ENCODE results near the gene ERI2.

- TF ChIP-seq CEBPB (IDR thresholded peaks at IDR 0.05) (no peak), RAD21 (IDR thresholded peaks at IDR 0.05; ENCODE audit: low read depth) (no peak), FOXM1 (IDR thresholded peaks at IDR 0.05; ENCODE audit: borderline replicate concordance, low read depth) (no peak), YY1 (IDR thresholded peaks at IDR 0.05; ENCODE audit: low read depth) (no peak), EP300 (IDR thresholded peaks at IDR 0.05; ENCODE audit: borderline replicate concordance) (no peak), ZBTB7A (IDR thresholded peaks at IDR 0.05; ENCODE audit: low read depth) (no peak), NFIC (IDR thresholded peaks at IDR 0.05) (no peak)
- TF ChIP-seq, protein P1, sequence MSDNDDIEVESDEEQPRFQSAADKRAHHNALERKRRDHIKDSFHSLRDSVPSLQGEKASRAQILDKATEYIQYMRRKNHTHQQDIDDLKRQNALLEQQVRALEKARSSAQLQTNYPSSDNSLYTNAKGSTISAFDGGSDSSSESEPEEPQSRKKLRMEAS (IDR thresholded peaks at IDR 0.05), result no peak
- TF ChIP-seq, protein P2, sequence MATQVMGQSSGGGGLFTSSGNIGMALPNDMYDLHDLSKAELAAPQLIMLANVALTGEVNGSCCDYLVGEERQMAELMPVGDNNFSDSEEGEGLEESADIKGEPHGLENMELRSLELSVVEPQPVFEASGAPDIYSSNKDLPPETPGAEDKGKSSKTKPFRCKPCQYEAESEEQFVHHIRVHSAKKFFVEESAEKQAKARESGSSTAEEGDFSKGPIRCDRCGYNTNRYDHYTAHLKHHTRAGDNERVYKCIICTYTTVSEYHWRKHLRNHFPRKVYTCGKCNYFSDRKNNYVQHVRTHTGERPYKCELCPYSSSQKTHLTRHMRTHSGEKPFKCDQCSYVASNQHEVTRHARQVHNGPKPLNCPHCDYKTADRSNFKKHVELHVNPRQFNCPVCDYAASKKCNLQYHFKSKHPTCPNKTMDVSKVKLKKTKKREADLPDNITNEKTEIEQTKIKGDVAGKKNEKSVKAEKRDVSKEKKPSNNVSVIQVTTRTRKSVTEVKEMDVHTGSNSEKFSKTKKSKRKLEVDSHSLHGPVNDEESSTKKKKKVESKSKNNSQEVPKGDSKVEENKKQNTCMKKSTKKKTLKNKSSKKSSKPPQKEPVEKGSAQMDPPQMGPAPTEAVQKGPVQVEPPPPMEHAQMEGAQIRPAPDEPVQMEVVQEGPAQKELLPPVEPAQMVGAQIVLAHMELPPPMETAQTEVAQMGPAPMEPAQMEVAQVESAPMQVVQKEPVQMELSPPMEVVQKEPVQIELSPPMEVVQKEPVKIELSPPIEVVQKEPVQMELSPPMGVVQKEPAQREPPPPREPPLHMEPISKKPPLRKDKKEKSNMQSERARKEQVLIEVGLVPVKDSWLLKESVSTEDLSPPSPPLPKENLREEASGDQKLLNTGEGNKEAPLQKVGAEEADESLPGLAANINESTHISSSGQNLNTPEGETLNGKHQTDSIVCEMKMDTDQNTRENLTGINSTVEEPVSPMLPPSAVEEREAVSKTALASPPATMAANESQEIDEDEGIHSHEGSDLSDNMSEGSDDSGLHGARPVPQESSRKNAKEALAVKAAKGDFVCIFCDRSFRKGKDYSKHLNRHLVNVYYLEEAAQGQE (IDR thresholded peaks at IDR 0.05; ENCODE audit: low read depth), result no peak
These were observed 43.7 kb downstream of the ERI2 start for GRCh38 chr16:20762404-20763123.
